Cardiac fibroblast (primary cell): Measurements from ENCODE around the gene CMTM3.
"Not testable (repeated sequence)": the region's sequence is repeated elsewhere in the genome, so short reads cannot be mapped to it uniquely, and the experiment has no call there.

Experiments used
- DNase-seq, 2 donors: peaks; one replicate each; pipeline versions ENCODE4 v3.0.0 to v3.0.0-alpha.2; 2010; ENCODE audit warnings: low read depth in 2 of 2
- H3K4me3 ChIP-seq, 2 donors: replicated peaks in 1 of 2; 1 replicate in 1 of 2; 2 replicates in 1 of 2; pipeline ENCODE4 v1.5.1; 2011; ENCODE audit warnings: low read depth in 2 of 2, low read length in 2 of 2, mild to moderate bottlenecking in 2 of 2, moderate library complexity in 1 of 2
- CTCF ChIP-seq: IDR thresholded peaks from one replicate; pipeline ENCODE4 v1.5.1; 2011; ENCODE audit warnings: low read depth, mild to moderate bottlenecking, low read length, inconsistent platforms

Gene CMTM3

GRCh38 chr16:66623755-66624154 is 19.3 kb downstream of the CMTM3 start:
- no peak for DNase-seq
- TF ChIP-seq CTCF, result no peak
- H3K4me3 ChIP-seq, result no peak overlapping the region

DNA sequence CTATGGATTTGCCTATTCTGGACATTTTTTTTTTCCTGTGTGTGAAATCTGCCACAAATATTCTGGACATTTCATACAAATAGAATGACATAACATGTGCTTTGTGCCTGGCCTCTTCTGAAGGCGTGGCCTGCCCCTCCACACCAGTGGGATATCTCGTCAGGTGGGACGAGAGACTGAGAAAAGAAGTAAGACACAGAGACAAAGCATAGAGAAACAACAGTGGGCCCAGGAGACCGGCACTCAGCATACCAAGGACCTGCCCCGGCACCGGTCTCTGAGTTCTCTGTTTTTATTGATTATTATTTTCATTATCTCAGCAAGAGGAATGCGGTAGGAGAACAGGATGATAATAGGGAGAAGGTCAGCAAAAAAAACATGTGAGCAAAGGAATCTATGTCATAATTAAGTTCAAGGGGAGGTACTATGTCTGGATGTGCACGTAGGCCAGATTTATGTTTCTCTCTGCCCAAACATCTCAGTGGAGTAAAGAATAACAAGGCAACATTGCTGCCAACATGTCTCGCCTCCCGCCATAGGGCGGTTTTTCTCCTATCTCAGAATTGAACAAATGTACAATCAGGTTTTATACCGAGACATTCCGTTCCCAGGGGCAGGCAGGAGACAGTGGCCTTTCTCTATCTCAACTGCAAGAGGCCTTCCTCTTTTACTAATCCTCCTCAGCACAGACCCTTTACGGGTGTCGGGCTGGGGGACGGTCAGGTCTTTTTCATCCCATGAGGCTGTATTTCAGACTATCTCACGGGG is 23.3 kb downstream of the CMTM3 start:
- not testable (repeated sequence) for H3K4me3 ChIP-seq, DNase-seq

DNA sequence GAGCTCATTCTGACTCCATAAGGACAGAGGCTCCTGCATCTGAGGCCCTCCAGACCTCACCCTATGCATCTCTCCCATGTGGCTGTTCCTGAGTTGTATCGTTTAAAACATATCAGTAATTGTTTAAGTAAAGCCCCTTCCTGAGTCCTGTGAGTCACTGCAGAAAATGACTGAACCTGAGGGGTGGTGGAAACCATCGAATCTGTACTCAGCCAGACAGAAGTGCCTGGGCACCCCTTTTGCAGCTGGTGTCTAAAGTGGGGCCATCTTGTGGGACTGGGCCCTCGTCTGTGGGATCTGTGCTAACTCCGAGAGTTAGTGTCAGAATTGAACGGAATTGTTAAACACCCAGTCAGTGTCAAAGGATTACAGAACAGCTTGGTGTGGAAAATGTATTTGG is 25.4 kb downstream of the CMTM3 start:
- H3K4me3 ChIP-seq, result no peak overlapping the region
- no peak for DNase-seq
- TF ChIP-seq CTCF, result no peak

DNA sequence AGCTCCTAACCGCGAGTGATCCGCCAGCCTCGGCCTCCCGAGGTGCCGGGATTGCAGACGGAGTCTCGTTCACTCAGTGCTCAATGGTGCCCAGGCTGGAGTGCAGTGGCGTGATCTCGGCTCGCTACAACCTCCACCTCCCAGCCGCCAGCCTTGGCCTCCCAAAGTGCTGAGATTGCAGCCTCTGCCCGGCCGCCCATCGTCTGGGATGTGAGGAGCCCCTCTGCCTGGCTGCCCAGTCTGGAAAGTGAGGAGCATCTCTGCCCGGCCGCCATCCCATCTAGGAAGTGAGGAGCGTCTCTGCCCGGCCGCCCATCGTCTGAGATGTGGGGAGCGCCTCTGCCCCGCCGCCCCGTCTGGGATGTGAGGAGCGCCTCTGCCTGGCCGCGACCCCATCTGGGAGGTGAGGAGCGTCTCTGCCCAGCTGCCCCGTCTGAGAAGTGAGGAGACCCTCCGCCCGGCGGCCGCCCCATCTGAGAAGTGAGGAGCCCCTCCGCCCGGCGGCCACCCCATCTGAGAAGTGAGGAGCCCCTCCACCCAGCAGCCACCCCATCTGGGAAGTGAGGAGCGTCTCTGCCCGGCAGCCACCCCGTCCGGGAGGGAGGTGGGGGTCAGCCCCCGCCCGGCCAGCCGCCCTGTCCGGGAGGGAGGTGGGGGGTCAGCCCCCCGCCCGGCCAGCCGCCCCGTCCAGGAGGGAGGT is 26.2 kb downstream of the CMTM3 start:
- H3K4me3 ChIP-seq, DNase-seq: not testable (repeated sequence)

DNA sequence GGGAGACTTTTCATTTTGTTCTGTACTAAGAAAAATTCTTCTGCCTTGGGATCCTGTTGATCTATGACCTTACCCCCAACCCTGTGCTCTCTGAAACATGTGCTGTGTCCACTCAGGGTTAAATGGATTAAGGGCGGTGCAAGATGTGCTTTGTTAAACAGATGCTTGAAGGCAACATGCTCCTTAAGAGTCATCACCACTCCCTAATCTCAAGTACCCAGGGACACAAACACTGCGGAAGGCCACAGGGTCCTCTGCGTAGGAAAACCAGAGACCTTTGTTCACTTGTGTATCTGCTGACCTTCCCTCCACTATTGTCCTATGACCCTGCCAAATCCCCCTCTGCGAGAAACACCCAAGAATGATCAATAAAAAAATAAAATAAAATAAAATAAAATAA is 27.1 kb downstream of the CMTM3 start:
- not testable (repeated sequence) for H3K4me3 ChIP-seq, DNase-seq

- no peak overlapping the region for H3K4me3 ChIP-seq
- no peak for DNase-seq
- no peak for TF ChIP-seq CTCF
Measured at GRCh38 chr16:66634527-66635196, 30.2 kb downstream of the CMTM3 start.

DNA sequence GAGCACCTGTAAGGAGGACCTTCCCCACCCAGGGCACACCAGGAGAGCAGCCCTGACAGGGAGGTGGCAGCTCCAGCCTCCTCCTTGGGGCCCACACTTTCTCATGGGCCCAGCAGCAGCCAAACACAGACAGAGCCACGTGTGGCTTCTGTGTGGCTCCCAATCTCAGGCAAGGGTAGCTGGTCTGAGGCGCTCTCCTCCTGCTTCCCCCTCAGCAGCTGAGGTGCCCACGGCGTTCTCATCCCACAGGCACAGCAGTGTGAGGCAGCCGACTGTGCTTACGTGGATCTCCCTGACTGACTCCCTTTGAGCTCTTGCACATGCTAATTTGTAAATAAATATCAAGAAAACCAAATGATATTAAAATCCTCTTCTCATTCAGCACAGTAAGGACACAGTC is 30.9 kb downstream of the CMTM3 start:
- H3K4me3 ChIP-seq, result no peak overlapping the region
- DNase-seq, result no peak
- no peak for TF ChIP-seq CTCF

DNA sequence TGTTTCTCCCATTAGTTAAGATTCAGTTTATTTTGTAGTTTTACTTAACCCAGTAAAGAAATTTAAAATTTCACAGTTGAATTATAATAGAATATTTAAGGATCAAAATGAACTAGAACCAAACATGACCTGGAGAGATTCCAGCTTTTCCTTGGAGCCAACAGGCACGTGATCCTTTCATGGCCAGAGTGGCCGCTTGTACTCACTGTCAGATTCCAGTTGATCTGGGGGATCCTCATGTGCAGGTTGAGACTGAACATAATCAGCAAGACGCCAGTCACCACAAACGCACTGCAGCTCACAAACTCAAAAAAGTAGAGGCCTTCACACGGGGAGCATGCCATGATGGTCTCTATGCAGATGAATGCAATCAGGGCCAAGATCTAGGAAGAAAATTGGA is 31.7 kb downstream of the CMTM3 start:
- no peak for TF ChIP-seq CTCF
- DNase-seq, result no peak
- no peak overlapping the region for H3K4me3 ChIP-seq
